Brain microvascular endothelial cell (primary cell): ENCODE results near the gene SLPI.

Experiments
- DNase-seq: peaks from one replicate; pipeline ENCODE4 v3.0.0-alpha.2; 2020
- H3K27ac ChIP-seq: fragments of 250-450 bp; sonication (Bioruptor Pico); 2 replicates; pipeline ENCODE4 v1.5.1; 2020; ENCODE audit warnings: mild to moderate bottlenecking, moderate library complexity
- H3K27me3 ChIP-seq: fragments of 250-450 bp; sonication (Bioruptor Pico); replicated peaks from 2 replicates; pipeline ENCODE4 v1.5.1; 2020; ENCODE audit warnings: mild to moderate bottlenecking
- H3K36me3 ChIP-seq: fragments of 250-450 bp; sonication (Bioruptor Pico); replicated peaks from 2 replicates; pipeline ENCODE4 v1.5.1; 2020; ENCODE audit warnings: mild to moderate bottlenecking
- H3K4me3 ChIP-seq: 2 replicates; pipeline ENCODE4 v1.5.1; 2011; ENCODE audit warnings: low read depth, mild to moderate bottlenecking, control low read depth, low read length, moderate library complexity
- CTCF ChIP-seq: IDR thresholded peaks from 2 replicates; pipeline ENCODE4 v1.5.1; 2011; ENCODE audit warnings: low read depth, mild to moderate bottlenecking, moderate library complexity, low read length, control low read depth, inconsistent platforms; ENCODE audit errors: missing control alignments
- in situ Hi-C: cut with HindIII; loops from 2 replicates; pipeline ENCODE4 v1.10.0; 2017; ENCODE audit warnings: low sequenced_read_pairs, low pct_ligation_motif_present

SLPI gene

GRCh38 chr20:45246109-45246508 is 8.3 kb downstream of the SLPI start:
- no peak for DNase-seq
- Histone ChIP-seq H3K27me3 (peaks cover 2% of the 10 kb centered on the region), H3K4me3 (no peak overlapping the region), H3K36me3 (no peaks in the 10 kb centered on the region), H3K27ac (no peak overlapping the region)
- in situ Hi-C loops, result no loop called here
- TF ChIP-seq CTCF, result no peak

GRCh38 chr20:45238139-45238538 is 16.2 kb downstream of the SLPI start:
- in situ Hi-C loops, result no loop called here
- DNase-seq, result no peak

GRCh38 chr20:45235995-45236394 is 18.4 kb downstream of the SLPI start:
- in situ Hi-C loops, result no loop called here
- peak; percentile 63 for TF ChIP-seq CTCF
- Histone ChIP-seq H3K4me3 (no peak overlapping the region), H3K27ac (no peak overlapping the region), H3K27me3 (no peaks in the 10 kb centered on the region), H3K36me3 (no peaks in the 10 kb centered on the region)
- DNase-seq, result no peak

More at GRCh38 chr20:45238139-45238538, 16.2 kb downstream of the SLPI start:
- no peak for TF ChIP-seq CTCF
- H3K27me3 ChIP-seq, result no peaks in the 10 kb centered on the region
- no peaks in the 10 kb centered on the region for H3K36me3 ChIP-seq
- H3K27ac ChIP-seq, result no peak overlapping the region
- no peak overlapping the region for H3K4me3 ChIP-seq

- no peaks in the 10 kb centered on the region for H3K27me3 ChIP-seq
- TF ChIP-seq CTCF, result no peak
- DNase-seq, result no peak
- H3K27ac ChIP-seq, result no peak overlapping the region
- H3K4me3 ChIP-seq, result no peak overlapping the region
- in situ Hi-C loops, result no loop called here
- H3K36me3 ChIP-seq, result no peaks in the 10 kb centered on the region
Measured at GRCh38 chr20:45230631-45231030, 23.7 kb downstream of the SLPI start.

- Histone ChIP-seq H3K4me3 (no peak overlapping the region), H3K36me3 (no peaks in the 10 kb centered on the region), H3K27me3 (no peaks in the 10 kb centered on the region), H3K27ac (no peak overlapping the region)
- in situ Hi-C loops, result no loop called here
- no peak for DNase-seq
- TF ChIP-seq CTCF, result peak; percentile 71
Measured at GRCh38 chr20:45229264-45230056, 24.9 kb downstream of the SLPI start.

- Histone ChIP-seq H3K4me3 (no peak overlapping the region), H3K27me3 (no peaks in the 10 kb centered on the region), H3K36me3 (no peaks in the 10 kb centered on the region), H3K27ac (no peak overlapping the region)
- TF ChIP-seq CTCF, result no peak
- in situ Hi-C loops, result no loop called here
- no peak for DNase-seq
Measured at GRCh38 chr20:45226287-45226686, 28.1 kb downstream of the SLPI start.
